HG03378 (cell line): ENCODE data around the gene ZNF398.
"Not testable (repeated sequence)": the region's sequence is repeated elsewhere in the genome, so short reads cannot be mapped to it uniquely, and the experiment has no call there.

Source experiments
- ATAC-seq: cut with Tn5 transposase; IDR thresholded peaks from one replicate; pipeline ENCODE4 v1.9.1; 2021; ENCODE audit warnings: mild to moderate bottlenecking, moderate library complexity; ENCODE audit not compliant: unreplicated experiment

ZNF398 gene, protein sequence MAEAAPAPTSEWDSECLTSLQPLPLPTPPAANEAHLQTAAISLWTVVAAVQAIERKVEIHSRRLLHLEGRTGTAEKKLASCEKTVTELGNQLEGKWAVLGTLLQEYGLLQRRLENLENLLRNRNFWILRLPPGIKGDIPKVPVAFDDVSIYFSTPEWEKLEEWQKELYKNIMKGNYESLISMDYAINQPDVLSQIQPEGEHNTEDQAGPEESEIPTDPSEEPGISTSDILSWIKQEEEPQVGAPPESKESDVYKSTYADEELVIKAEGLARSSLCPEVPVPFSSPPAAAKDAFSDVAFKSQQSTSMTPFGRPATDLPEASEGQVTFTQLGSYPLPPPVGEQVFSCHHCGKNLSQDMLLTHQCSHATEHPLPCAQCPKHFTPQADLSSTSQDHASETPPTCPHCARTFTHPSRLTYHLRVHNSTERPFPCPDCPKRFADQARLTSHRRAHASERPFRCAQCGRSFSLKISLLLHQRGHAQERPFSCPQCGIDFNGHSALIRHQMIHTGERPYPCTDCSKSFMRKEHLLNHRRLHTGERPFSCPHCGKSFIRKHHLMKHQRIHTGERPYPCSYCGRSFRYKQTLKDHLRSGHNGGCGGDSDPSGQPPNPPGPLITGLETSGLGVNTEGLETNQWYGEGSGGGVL

GRCh38 chr7:149147072-149147751 lies at the start of gene ZNF398:
ZNF398 (plus strand) TSS chr7:149147453; CDS start chr7:149147743, 290 bp downstream.
- peak; percentile 66 for ATAC-seq

GRCh38 chr7:149099058-149099457 lies 48.2 kb upstream of the ZNF398 start:
- no peak for ATAC-seq

DNA sequence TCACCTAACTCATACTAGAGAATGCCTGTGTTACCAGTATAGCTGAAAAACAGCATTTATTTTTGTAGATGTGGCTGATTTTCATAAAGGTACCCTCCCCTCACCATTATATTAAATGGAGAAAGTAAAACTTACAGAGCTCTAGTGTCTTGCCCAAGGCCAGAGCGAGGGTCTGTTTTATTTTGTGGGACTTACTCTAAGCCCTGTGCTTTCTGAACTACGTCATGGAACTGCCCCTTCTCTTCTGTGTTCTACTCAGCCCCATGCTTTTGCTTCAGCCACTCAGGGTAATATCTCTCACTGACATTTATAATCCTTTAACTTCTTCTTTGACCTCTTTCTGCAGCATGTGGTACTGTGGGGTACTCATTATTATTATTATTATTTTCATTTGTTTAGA lies 46.4 kb upstream of the ZNF398 start:
- ATAC-seq: no peak

- ATAC-seq: no peak
Measured at GRCh38 chr7:149102666-149103065, 44.6 kb upstream of the ZNF398 start.

GRCh38 chr7:149103424-149103823 lies 43.8 kb upstream of the ZNF398 start:
- ATAC-seq: no peak

DNA sequence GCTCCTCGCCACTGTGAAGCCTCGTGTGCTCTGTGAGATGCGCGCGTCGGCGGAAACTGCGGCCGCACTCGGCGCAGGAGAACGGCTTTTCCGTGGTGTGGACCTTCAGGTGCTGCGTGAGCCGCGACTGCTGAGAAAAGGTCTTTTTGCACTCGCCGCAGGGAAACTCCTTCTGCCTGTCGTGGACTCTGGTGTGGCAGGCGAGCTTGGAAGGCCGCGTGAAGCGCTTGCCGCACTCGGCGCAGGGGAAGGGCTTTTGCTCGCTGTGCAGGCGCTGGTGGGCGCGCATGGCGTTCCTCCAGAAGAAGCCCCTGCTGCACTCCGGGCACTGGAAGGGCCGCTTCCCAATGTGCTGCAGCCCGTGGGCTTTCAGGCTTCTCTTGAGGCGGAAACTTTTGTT lies 43.0 kb upstream of the ZNF398 start:
- ATAC-seq: no peak

DNA sequence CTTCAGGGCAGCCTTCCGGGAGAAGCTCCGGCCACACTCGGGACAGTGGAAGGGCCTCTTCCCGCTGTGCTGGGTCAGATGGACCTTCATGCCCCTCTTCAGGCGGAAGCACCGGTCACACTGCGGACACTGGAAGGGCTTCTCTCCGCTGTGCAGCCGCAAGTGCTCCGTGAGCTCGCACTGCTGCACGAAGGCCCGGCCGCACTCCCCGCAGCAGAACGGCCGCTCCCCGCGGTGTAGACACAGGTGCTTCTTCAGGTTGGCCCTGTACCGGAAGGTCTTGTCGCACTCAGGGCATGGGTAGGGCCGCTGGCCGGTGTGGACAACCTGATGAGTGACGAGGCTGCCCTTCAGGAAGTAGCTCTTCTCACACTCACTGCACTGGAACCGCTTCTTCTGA lies 42.5 kb upstream of the ZNF398 start:
- no peak for ATAC-seq

GRCh38 chr7:149109969-149110368 lies 37.3 kb upstream of the ZNF398 start:
- no peak for ATAC-seq

DNA sequence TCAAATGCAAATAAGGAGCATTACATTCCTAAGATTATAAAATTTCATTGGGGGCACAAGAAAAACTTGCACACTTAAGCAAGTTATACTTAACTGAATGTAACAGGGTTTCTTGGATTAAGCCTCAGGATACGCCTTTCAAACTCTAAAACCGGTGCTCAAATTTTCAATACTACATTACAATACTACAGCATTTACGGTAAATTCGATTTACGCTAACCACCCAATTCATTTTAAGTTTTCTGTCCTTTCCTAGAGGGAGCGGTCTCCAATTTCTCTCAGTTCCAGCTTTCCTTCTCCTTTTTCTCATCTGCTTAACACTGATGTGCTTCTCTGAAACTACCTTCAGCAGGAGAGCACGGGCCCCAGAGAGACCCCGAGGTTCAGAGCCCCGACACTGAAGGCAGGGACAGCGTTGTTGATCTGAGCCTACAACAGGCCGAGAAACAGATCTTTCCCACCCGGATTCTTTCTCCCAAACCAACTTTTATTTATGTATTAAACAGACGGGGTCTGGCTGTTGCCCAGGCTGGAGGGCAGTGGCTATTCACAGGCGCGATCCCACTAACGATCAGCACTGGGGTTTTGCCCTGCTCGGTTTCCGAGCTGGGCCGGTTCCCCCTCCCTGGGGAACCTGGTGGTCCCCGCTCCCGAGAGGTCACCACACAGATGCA lies 21.9 kb upstream of the ZNF398 start:
- no peak for ATAC-seq

DNA sequence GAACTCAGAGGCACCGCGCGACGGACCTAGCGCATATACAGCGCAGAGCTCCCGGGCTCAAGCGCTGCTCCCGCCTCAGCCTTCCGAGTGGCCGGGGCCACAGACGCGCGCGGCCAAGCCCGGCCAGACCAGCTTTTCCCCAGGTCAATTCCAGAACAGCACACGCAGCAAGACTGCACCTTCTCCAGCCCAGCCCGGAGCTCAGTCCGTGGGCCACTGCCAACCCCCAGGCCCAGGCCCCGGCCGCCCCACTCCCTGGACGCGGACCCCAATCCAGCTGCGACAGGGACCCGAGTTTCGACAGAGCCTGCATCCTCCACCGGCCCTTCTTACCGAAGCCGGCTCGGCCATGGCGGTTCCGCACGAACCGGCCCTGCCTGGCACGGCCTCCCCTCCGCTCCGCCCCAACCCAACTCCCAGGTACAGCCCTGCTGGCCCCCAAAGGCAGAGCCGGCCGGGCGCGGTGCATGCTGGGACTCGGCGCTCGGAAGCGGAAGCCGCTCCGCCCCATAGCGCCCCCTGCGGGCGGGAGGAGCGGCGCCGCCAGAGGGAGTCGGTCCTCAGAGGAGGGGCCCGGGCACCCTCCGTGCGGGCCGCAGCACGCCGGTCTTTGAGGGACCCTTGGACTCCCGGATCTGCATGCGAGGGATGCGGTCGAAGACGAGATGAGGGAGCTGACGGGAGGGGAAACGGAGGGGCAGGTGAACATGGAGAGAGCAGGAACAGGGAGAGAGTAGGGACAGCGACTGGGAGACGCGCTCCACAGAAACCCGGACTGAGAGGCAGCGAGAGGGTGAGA lies 21.2 kb upstream of the ZNF398 start, which contains the start of gene ZNF425:
Gene ZNF425 (minus strand): TSS at position 462 of the 799 bp plus-strand sequence. CDS start 111 bp downstream, at position 351.
- ATAC-seq: peak; percentile 70

GRCh38 chr7:149126662-149127266 lies 20.5 kb upstream of the ZNF398 start:
- ATAC-seq: peak; percentile 28

- ATAC-seq: no peak
Measured at GRCh38 chr7:149130572-149131198, 16.6 kb upstream of the ZNF398 start.

GRCh38 chr7:149133028-149133710 lies 14.1 kb upstream of the ZNF398 start:
- ATAC-seq: no peak

DNA sequence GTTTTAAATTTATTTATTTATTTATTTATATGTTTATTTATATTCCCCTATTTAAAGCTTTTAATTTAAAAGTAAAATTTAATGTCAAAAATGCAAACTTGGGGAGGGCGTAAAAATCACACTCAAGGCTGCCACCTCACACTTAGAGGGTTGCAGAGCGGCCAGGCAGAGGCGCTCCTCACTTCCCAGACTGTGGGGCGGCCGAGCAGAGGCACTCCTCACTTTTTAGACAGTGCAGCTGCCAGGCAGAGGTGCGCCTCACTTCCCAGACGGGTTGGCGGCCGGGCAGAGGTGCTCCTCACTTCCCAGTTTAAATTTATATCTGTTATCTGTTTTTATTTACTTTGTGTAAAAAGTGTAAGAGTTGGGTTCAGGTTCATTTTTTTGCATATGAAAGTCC lies 11.1 kb upstream of the ZNF398 start:
- ATAC-seq: no peak

DNA sequence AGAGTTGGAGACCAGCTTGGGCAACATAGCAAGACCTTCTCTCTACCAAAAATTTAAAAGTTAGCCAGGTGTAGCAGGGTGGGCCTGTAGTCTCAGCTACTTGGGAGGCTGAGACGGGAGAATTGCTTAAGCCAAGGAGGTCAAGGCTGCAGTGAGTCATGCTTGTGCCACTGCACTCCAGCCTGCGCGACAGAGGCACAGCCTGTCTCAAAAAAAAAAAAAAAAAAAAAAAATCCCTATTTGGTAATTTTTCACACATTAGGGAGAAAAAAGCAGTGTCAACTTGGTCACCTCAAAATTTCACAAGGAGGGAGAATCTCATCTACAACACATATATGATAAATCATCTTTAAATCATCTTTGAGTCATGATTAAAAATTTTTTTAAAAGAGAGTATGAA lies 6.4 kb upstream of the ZNF398 start:
- no peak for ATAC-seq

GRCh38 chr7:149141893-149142292 lies 5.4 kb upstream of the ZNF398 start:
- no peak for ATAC-seq

DNA sequence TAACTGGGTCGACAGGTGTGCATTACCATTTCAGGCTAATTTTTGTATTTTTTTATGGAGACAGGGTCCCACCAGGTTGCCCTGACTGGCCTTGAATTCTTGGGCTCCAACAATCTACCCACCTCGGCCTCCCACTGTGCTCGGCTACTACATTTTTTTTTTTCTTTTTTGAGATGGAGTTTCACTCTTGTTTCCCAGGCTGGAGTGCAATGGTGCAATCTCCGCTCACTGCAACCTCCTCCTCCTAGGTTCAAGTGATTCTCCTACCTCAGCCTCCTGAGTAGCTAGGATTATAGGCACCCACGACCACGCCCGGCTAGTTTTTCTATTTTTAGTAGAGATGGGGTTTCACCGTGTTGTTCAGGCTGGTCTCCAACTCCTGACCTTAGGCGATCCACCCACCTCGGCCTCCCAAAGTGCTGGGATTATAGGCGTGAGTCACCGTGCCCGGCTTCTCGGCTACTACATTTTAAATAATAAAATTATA lies 2.8 kb upstream of the ZNF398 start:
- ATAC-seq: not testable (repeated sequence)

- ATAC-seq: no peak
Measured at GRCh38 chr7:149145031-149145845, 2.0 kb upstream of the ZNF398 start.
